NK-92 treated with Interleukin-12 subunit alpha and Interleukin-12 subunit beta, amount 100 ng/mL, for 24 hours (cell line): ENCODE data around the gene DAAM1.

ENCODE experiments used
- DNase-seq: peaks from one replicate; lab custom pipeline; 2025; lab: John Stamatoyannopoulos, UW

Gene DAAM1

GRCh38 chr14:59292921-59293534 is 104.6 kb downstream of the DAAM1 start:
- DNase-seq: no peak

- no peak for DNase-seq
Measured at GRCh38 chr14:59293935-59294661, 105.6 kb downstream of the DAAM1 start.

- no peak for DNase-seq
Measured at GRCh38 chr14:59294662-59294992, 106.2 kb downstream of the DAAM1 start.

- DNase-seq: no peak
Measured at GRCh38 chr14:59295951-59296350, 107.5 kb downstream of the DAAM1 start.

GRCh38 chr14:59296508-59296907 is 108.0 kb downstream of the DAAM1 start:
- no peak for DNase-seq

- no peak for DNase-seq
Measured at GRCh38 chr14:59297071-59297776, 108.8 kb downstream of the DAAM1 start.

GRCh38 chr14:59299731-59300130 is 111.3 kb downstream of the DAAM1 start:
- no peak for DNase-seq

GRCh38 chr14:59301354-59301753 is 112.9 kb downstream of the DAAM1 start:
- DNase-seq: peak; percentile 44

- no peak for DNase-seq
Measured at GRCh38 chr14:59302313-59302712, 113.8 kb downstream of the DAAM1 start.

- DNase-seq: no peak
Measured at GRCh38 chr14:59303216-59303615, 114.7 kb downstream of the DAAM1 start.

GRCh38 chr14:59305231-59305630 is 116.8 kb downstream of the DAAM1 start:
- DNase-seq: no peak

GRCh38 chr14:59305836-59306555 is 117.5 kb downstream of the DAAM1 start:
- DNase-seq: no peak

- peak; percentile 43 for DNase-seq
Measured at GRCh38 chr14:59306775-59307174, 118.3 kb downstream of the DAAM1 start.

- DNase-seq: no peak
Measured at GRCh38 chr14:59308086-59308485, 119.6 kb downstream of the DAAM1 start.

GRCh38 chr14:59308673-59309072 is 120.2 kb downstream of the DAAM1 start:
- DNase-seq: no peak

- no peak for DNase-seq
Measured at GRCh38 chr14:59309291-59309900, 120.9 kb downstream of the DAAM1 start.

- DNase-seq: no peak
Measured at GRCh38 chr14:59310633-59311032, 122.2 kb downstream of the DAAM1 start.

GRCh38 chr14:59311723-59312122 is 123.3 kb downstream of the DAAM1 start:
- no peak for DNase-seq

GRCh38 chr14:59313144-59313651 is 124.7 kb downstream of the DAAM1 start:
- no peak for DNase-seq

- no peak for DNase-seq
Measured at GRCh38 chr14:59313658-59314608, 125.5 kb downstream of the DAAM1 start.
